Activated CD4-positive, alpha-beta T cell treated with anti-CD3 and anti-CD28 coated beads, Interleukin-2, amount 10 ng/mL, durations not matched to agents 24 days and 14 days (primary cell): Measurements from ENCODE around the gene RALGDS. TPM values are rescaled to one million over a fixed set of nuclear protein-coding genes. Genes with fewer than 3 reads are reported as not detected.
"Not testable (repeated sequence)": the region's sequence is repeated elsewhere in the genome, so short reads cannot be mapped to it uniquely, and the experiment has no call there.

Experiments used
- DNase-seq: peaks from one replicate; pipeline ENCODE4 v3.0.0; 2022
- H3K27ac Mint-ChIP-seq: one replicate; pipeline ENCODE4 v1.8.0; 2022; ENCODE audit warnings: mild to moderate bottlenecking, mixed read lengths
- H3K27me3 Mint-ChIP-seq: one replicate; pipeline ENCODE4 v1.8.0; 2022; ENCODE audit warnings: mixed read lengths
- H3K36me3 Mint-ChIP-seq: one replicate; pipeline ENCODE4 v1.8.0; 2022; ENCODE audit warnings: low read depth, mild to moderate bottlenecking, mixed read lengths
- H3K4me1 Mint-ChIP-seq: one replicate; pipeline ENCODE4 v1.8.0; 2021; ENCODE audit warnings: mixed read lengths
- H3K4me3 Mint-ChIP-seq: one replicate; pipeline ENCODE4 v1.8.0; 2022; ENCODE audit warnings: mild to moderate bottlenecking, moderate library complexity, mixed read lengths
- H3K9me3 Mint-ChIP-seq: one replicate; pipeline ENCODE4 v1.8.0; 2021; ENCODE audit warnings: mixed read lengths
- intact Hi-C: fragments of 100-400 bp; cut with micrococcal nuclease; formaldehyde crosslinking; loops from one replicate; pipeline ENCODE4 v1.15.1; 2023
- total RNA-seq: library from RNA; stranded (reverse); gene quantifications from 2 replicates; pipeline ENCODE4 v1.2.3, GENCODE V29; 2022

The RALGDS gene
- total RNA-seq, 1 donor from 2014 or later, result 93.0 TPM

GRCh38 chr9:133080161-133080560 is 40.9 kb downstream of the RALGDS start:
- no peak for DNase-seq
- H3K36me3 Mint-ChIP-seq, result no peaks in the 10 kb centered on the region
- no peak overlapping the region for H3K4me3 Mint-ChIP-seq
- no peak overlapping the region for H3K27ac Mint-ChIP-seq
- H3K9me3 Mint-ChIP-seq, result no peaks in the 10 kb centered on the region
- intact Hi-C loops, result no loop called here
- H3K27me3 Mint-ChIP-seq, result peaks cover 12% of the 10 kb centered on the region
- no peaks in the 10 kb centered on the region for H3K4me1 Mint-ChIP-seq

GRCh38 chr9:133078486-133078885 is 42.6 kb downstream of the RALGDS start:
- no peak for DNase-seq
- no peaks in the 10 kb centered on the region for H3K36me3 Mint-ChIP-seq
- peaks cover 12% of the 10 kb centered on the region for H3K27me3 Mint-ChIP-seq
- H3K27ac Mint-ChIP-seq, result no peak overlapping the region
- H3K9me3 Mint-ChIP-seq, result no peaks in the 10 kb centered on the region
- H3K4me1 Mint-ChIP-seq, result no peaks in the 10 kb centered on the region
- no peak overlapping the region for H3K4me3 Mint-ChIP-seq
- intact Hi-C loops, result no loop called here

GRCh38 chr9:133076691-133077090 is 44.3 kb downstream of the RALGDS start:
- H3K4me1 Mint-ChIP-seq, result peaks cover 2% of the 10 kb centered on the region
- intact Hi-C loops, result no loop called here
- H3K27ac Mint-ChIP-seq, result no peak overlapping the region
- DNase-seq, result no peak
- peaks cover 12% of the 10 kb centered on the region for H3K27me3 Mint-ChIP-seq
- H3K9me3 Mint-ChIP-seq, result no peaks in the 10 kb centered on the region
- H3K4me3 Mint-ChIP-seq, result no peak overlapping the region
- peaks cover 2% of the 10 kb centered on the region for H3K36me3 Mint-ChIP-seq

- H3K36me3 Mint-ChIP-seq, result peaks cover 3% of the 10 kb centered on the region
- no peak overlapping the region for H3K27ac Mint-ChIP-seq
- peaks cover 12% of the 10 kb centered on the region for H3K27me3 Mint-ChIP-seq
- H3K9me3 Mint-ChIP-seq, result no peaks in the 10 kb centered on the region
- no peak for DNase-seq
- no peak overlapping the region for H3K4me3 Mint-ChIP-seq
- peaks cover 2% of the 10 kb centered on the region for H3K4me1 Mint-ChIP-seq
- intact Hi-C loops, result no loop called here
These were observed 45.0 kb downstream of the RALGDS start for GRCh38 chr9:133075925-133076630.

GRCh38 chr9:133074111-133074651 is 46.9 kb downstream of the RALGDS start:
- no peak overlapping the region for H3K27ac Mint-ChIP-seq
- peaks cover 6% of the 10 kb centered on the region for H3K27me3 Mint-ChIP-seq

GRCh38 chr9:133073086-133074014 is 47.7 kb downstream of the RALGDS start:
- H3K27me3 Mint-ChIP-seq, result peaks cover 6% of the 10 kb centered on the region
- no peaks in the 10 kb centered on the region for H3K9me3 Mint-ChIP-seq
- no peak for DNase-seq
- H3K36me3 Mint-ChIP-seq, result peaks cover 3% of the 10 kb centered on the region
- peaks cover 2% of the 10 kb centered on the region for H3K4me1 Mint-ChIP-seq
- H3K4me3 Mint-ChIP-seq, result no peak overlapping the region
- intact Hi-C loops, result no loop called here
- no peak overlapping the region for H3K27ac Mint-ChIP-seq

More at GRCh38 chr9:133074111-133074651, 46.9 kb downstream of the RALGDS start:
- H3K9me3 Mint-ChIP-seq, result no peaks in the 10 kb centered on the region
- peaks cover 3% of the 10 kb centered on the region for H3K36me3 Mint-ChIP-seq
- no peak overlapping the region for H3K4me3 Mint-ChIP-seq
- H3K4me1 Mint-ChIP-seq, result peaks cover 2% of the 10 kb centered on the region
- intact Hi-C loops, result no loop called here
- DNase-seq, result no peak

GRCh38 chr9:133072210-133072609 is 48.8 kb downstream of the RALGDS start:
- not testable (repeated sequence) for H3K4me1 Mint-ChIP-seq

GRCh38 chr9:133071484-133072150 is 49.4 kb downstream of the RALGDS start:
- H3K27me3 Mint-ChIP-seq, result peaks cover 4% of the 10 kb centered on the region
- H3K9me3 Mint-ChIP-seq, result no peaks in the 10 kb centered on the region
- H3K27ac Mint-ChIP-seq, result peak overlapping the region; percentile 69
- H3K36me3 Mint-ChIP-seq, result peaks cover 3% of the 10 kb centered on the region
- peaks cover 2% of the 10 kb centered on the region for H3K4me1 Mint-ChIP-seq
- H3K4me3 Mint-ChIP-seq, result no peak overlapping the region
- intact Hi-C loops, result no loop called here
- no peak for DNase-seq

More at GRCh38 chr9:133072210-133072609, 48.8 kb downstream of the RALGDS start:
- intact Hi-C loops, DNase-seq, H3K4me3 Mint-ChIP-seq, H3K27ac Mint-ChIP-seq, H3K36me3 Mint-ChIP-seq, H3K27me3 Mint-ChIP-seq, H3K9me3 Mint-ChIP-seq: not testable (repeated sequence)

- H3K4me3 Mint-ChIP-seq, H3K27ac Mint-ChIP-seq, DNase-seq, H3K36me3 Mint-ChIP-seq, intact Hi-C loops, H3K27me3 Mint-ChIP-seq, H3K9me3 Mint-ChIP-seq, H3K4me1 Mint-ChIP-seq: not testable (repeated sequence)
These were observed 50.1 kb downstream of the RALGDS start for GRCh38 chr9:133070985-133071384.

GRCh38 chr9:133070500-133070961 is 50.5 kb downstream of the RALGDS start:
- H3K36me3 Mint-ChIP-seq, H3K4me1 Mint-ChIP-seq, DNase-seq, H3K27me3 Mint-ChIP-seq, H3K27ac Mint-ChIP-seq, intact Hi-C loops, H3K4me3 Mint-ChIP-seq, H3K9me3 Mint-ChIP-seq: not testable (repeated sequence)

GRCh38 chr9:133068431-133068830 is 52.6 kb downstream of the RALGDS start:
- intact Hi-C loops, H3K27me3 Mint-ChIP-seq, H3K4me1 Mint-ChIP-seq, H3K9me3 Mint-ChIP-seq, DNase-seq, H3K4me3 Mint-ChIP-seq, H3K27ac Mint-ChIP-seq, H3K36me3 Mint-ChIP-seq: not testable (repeated sequence)

- no peak for DNase-seq
- H3K27ac Mint-ChIP-seq, result no peak overlapping the region
- H3K36me3 Mint-ChIP-seq, result peaks cover 3% of the 10 kb centered on the region
- no peak overlapping the region for H3K4me3 Mint-ChIP-seq
- H3K27me3 Mint-ChIP-seq, result no peaks in the 10 kb centered on the region
- H3K4me1 Mint-ChIP-seq, result peaks cover 2% of the 10 kb centered on the region
- H3K9me3 Mint-ChIP-seq, result no peaks in the 10 kb centered on the region
- intact Hi-C loops, result no loop called here
These were observed 53.2 kb downstream of the RALGDS start for GRCh38 chr9:133067813-133068212.

GRCh38 chr9:133067006-133067405 is 54.0 kb downstream of the RALGDS start:
- intact Hi-C loops, result no loop called here
- H3K4me3 Mint-ChIP-seq, result no peak overlapping the region
- H3K36me3 Mint-ChIP-seq, result peaks cover 3% of the 10 kb centered on the region

More at GRCh38 chr9:133067006-133067405, 54.0 kb downstream of the RALGDS start:
- Mint-ChIP-seq H3K27me3 (no peaks in the 10 kb centered on the region), H3K27ac (no peak overlapping the region), H3K9me3 (no peaks in the 10 kb centered on the region), H3K4me1 (peaks cover 4% of the 10 kb centered on the region)
- no peak for DNase-seq
